NCI-H187 treated with DMSO at 0.1 percent for 48 hours (cell line): Measurements from ENCODE around the gene CELA3B.
A peak's percentile ranks its signal among the peaks of the same experiment; 100 is the strongest.
"Not testable (repeated sequence)": the region's sequence is repeated elsewhere in the genome, so short reads cannot be mapped to it uniquely, and the experiment has no call there.

Experiments
- DNase-seq: peaks from one replicate; lab custom pipeline; 2025; lab: John Stamatoyannopoulos, UW

The CELA3B gene

DNA sequence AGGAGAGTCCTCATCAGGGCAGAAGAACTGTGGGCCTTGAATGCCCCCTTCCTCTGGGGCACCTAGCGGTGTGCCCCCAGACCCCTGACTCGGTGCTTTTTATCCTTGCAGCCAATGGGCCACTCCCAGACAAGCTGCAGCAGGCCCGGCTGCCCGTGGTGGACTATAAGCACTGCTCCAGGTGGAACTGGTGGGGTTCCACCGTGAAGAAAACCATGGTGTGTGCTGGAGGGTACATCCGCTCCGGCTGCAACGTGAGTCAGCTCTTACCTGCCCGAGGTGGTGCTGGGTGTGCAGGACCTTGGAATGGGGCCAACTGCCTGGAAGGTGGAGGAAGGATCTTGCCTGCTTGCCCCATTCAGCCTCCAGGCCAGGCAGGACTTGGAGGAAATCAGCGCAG is 30.4 kb downstream of the CELA3B start:
- DNase-seq, result not testable (repeated sequence)

DNA sequence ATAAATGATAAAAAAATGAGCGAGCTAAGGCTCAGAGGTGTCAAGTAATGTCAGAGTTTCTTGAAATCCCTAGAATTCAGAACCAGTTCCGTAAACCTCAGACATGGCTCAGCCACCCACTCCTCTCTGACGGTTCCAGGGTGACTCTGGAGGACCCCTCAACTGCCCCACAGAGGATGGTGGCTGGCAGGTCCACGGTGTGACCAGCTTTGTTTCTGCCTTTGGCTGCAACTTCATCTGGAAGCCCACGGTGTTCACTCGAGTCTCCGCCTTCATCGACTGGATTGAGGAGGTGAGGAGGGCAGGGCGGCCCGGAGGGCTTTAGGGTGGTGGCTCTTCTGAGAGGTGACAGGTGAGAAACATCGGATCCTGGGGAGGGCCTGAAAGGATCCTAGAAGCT is 32.7 kb downstream of the CELA3B start:
- not testable (repeated sequence) for DNase-seq

DNA sequence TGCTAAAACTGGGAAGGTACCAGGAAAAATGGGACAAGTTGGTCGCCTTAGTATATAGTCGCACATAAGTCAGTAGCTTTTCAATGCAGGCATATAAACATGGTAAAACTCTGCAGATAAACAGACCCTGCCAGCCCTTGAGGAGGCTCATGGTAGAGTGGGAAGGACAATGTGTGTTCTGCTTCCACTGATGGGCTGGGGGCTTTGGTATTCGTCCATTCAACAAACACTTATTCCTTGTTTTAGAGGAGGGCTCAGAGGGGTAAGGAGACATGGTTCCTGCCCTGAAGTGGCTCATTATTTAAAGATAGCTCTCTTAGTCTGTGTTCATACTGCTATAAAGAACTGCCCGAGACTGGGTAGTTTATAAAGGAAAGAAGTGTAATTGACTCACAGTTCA is 35.9 kb downstream of the CELA3B start:
- not testable (repeated sequence) for DNase-seq

DNA sequence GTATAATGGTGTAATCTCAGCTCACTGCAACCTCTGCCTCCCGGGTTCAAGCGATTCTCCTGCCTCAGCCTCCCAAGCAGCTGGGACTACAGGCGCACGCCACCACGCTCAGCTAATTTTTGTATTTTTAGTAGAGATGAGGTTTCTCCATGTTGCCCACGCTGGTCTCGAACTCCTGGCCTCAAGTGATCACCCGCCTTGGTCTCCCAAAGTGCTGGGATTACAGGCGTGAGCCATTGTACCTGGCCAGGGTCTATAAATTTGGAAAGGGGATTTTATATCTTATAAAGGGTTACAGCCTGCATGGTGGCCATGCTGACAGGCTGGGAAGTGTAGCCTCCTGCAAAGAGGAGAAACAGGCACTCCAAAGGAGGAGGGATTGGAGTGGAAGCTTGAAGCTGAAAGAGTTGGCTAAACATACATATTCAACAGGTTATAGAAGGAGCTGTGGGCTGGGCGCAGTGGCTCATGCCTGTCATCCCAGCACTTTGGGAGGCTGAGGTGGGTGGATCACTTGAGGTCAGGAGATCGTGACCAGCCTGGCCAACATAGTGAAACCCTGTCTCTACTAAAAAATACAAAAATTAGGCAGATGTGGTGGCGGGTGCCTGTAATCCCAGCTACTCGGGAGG is 37.9 kb downstream of the CELA3B start:
- DNase-seq, result not testable (repeated sequence)

DNA sequence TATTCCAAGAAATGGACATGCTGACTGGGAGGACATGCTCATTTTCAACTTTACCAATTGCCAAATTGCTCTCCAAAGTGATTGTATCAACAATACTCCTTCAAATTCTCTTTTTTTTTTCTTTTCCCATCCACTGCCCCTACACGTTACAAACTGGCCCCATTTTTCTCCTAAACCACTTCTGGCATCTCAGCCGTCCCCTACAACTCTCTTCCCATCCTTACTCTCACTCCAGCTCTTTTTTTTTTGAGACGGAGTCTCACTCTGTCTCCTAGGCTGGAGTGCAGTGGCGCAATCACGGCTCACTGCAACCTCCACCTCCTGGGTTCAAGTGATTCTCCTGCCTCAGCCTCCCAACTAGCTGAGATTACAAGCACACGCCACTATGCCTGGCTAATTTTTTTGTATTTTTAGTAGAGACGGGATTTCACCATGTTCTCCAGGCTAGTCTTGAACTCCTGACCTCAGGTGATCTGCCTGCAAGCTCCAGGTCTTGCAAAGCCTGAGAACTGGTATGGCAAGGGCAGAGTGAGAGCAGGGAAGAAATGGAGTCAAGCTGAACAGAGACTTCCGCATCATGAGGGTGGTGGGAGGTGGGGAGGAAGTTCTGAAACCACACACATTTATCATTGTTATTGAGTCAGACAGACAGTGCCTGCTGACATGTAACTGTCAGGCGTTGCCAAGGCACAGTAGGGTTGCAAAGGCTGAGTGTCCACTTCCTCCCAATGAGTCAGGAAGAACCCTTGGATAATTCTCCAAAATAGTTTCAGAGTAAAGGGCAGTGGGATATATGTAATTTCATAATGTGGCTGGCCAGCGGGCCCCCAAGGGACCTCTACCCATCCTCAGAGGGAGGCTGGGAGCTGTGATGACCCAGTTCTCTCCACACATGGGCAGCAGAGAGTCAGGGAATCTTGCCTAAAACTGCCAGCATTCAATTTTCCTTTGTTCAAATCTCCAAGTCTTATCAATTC is 42.0 kb downstream of the CELA3B start:
- no peak for DNase-seq

DNA sequence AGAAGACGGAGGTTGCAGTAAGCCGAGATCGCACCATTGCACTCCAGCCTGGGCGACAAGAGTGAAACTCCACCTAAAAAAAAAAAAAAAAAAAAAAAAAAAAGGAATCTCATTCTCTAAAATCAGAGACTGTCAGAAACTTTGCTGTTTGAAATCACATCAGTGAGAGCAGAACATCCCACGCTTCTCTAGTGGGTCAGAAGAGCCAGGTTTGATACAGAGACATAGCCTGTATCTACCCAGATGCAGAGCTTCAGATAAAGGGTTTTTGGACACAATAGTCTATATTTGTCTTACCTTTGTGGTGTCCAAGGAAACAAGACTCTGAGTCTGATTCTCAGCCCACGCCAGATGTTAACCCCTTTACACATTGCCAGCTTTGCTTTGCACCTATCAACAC is 44.2 kb downstream of the CELA3B start:
- DNase-seq, result no peak

DNA sequence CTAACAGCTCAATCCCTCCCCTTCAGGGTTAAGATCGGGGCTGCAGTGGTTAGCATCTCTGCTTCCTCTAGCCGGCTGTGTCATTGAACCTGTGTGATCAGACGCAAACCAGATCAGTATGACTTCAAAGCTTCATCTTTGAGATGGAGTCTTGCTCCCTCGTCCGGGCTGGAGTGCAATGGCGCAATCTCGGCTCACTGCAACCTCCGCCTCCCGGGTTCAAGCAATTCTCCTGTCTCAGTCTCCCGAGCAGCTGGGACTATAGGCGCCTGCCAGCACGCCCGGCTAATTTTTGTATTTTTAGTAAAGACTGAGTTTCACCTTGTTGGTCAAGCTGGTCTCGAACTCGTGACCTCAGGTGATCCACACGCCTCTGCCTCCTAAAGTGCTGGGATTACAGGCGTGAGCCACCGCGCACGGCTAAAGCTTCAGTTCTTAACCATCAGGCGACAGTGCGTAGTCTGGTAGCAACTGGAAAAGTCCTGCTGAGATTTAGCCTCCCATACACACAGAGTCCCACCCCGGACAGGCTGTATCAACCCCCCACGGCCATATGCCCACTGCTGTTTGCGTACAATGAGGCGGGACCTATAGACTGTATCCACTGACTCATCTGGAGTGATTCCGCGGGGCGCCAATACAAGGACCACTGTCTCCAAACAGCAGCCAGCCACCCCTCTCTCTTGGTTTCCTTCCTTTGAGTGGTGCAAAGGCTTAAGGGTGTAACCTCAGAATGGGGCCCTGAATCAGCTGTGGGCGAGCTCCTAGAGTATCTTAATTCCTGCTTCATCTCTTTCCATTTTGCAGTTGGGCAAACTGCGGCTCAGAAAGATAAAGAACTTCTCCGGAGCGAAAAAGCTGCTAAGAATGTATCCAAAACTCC is 47.9 kb downstream of the CELA3B start:
- no peak for DNase-seq

DNA sequence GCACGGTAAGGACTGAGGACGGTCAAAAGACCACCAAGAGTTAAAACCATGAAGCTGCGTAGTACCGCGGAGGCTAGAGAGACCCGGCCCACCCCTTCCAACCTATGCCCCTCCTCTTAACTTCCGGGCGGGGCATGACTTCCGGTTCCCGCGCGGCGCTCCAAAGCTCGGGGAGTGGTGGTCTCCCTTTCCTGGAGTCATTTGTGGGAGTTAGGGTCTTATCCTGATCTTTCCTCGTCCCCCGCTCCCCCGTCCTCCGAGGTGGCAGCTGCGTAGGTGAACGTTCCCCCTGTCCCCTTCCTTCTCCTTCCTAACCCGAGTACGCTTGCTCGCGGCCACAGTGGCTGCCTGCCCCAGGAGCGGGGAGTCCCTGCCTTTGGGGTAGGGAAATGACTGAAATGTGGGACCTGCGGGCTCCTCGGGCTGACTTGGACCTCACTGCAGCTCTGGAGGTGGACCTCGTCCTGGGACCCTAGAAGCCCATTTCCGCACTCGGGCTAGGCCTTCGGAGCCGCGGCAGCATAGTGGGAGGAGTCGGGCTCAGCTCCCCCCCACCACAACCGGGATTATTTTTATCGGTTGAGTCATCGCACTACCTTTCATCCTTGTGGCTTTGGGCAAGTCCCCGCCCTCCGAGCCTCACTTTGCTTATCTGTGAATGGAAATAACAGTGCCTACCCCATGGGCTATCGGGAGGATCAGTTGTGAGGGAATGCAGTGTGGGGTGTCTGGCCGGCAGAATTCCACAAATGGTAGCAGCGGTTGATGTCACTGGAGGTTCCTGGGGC is 48.7 kb downstream of the CELA3B start:
- peak; percentile 74 for DNase-seq

DNA sequence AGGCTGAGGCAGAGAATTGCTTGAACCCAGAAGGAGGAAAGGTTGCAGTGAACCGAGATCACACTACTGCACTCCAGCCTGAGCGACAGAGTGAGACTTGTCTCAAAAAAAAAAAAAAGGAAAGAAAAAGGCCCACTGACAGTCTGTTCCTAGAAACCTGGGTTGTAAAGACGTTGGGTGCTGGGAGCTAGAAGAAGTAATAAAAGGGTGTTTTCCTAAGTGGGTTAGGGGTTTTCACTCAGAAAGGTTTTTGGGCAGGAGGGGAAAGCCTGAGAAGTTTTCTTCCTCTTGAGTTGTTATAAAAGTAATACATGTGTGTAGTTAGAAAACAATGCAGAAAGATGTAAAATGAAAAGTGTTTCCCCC is 50.1 kb downstream of the CELA3B start:
- DNase-seq, result no peak

DNA sequence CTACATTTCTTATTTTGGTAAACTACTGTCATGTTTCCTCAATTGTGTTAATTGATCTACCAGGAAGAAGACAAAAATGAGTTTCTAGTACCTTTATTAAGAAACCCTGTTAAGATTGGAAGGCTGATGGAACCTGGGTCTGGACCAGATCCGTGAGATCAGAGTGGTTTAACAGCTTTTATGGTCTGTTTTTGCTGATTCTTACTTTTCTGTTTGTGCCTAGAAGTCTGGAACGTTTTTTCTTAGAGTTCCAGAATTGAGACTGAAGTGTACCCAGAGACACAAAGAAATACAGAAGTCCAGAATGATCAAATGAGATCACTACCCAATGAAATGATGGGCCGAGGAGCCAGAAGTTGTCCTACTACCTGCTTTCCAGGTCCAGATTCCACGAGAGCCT is 53.2 kb downstream of the CELA3B start:
- DNase-seq, result no peak

DNA sequence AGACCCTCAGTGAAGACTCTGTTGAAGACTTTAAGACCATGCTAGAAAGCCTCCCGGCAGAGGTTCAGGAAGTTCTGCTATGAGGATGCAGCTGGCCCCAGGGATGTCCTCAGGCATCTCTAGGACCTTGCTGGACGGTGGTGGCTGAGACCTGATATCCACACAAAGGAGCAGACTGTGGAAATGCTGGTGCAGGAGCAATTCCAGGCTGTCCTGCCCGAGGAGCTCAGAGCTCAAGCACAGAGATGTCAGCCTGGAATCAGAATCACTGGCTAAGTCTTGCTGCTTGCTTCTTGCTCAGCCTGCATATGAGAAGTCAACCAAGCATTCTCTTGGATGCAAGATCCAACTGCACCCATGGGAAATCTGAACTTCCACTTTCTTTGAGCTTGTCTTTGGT is 53.7 kb downstream of the CELA3B start:
- no peak for DNase-seq

DNA sequence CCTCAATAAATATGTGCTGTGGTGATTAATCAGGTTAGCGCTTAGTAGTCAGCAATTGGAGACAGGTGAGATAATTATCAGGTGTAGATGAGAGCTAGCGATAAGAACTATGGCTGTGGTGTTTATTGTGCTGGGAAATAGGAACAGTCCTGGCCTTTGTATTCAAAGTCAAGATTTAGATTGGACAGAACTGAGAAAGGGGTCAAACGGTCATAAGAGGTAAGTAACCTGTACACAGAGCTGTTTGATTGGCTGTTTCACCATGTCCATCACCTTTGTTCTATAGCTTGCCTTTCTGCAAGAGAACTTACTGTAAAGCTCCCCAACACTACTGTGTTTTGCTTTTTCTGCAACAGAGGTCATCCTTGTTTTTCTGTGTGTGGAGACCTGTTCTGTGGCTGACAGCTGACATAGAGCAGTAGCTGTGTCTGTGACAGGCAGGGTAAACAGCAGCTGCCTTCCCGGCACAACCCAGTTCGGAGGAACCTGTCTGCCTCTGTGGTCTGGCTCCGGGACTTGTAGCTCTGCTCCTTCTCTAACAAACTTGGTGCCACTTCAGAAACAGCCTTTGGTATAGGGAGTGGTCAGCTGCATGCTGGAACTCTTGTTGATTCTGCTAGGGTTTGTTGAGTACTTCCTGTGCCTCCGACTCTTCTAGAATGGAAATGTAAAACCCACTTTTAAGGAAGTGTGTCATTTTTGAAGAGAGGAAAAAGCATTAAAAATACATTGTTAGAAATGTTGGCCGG is 54.6 kb downstream of the CELA3B start:
- DNase-seq, result no peak

DNA sequence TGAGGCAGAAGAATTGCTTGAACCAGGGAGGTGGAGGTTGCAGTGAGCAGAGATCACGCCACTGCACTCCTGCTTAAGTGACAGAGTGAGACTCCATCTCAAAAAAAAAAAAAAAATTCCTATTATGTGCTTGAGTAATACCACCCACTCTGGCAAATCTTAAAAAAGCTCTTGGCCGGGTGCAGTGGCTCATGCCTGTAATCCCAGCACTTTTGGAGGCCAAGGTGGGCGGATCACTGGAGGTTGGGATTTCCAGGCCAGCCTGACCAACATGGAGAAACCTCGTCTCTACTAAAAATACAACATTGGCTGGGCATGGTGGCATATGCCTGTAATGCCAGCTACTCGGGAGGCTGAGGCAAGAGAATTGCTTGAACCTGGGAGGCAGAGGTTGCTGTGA is 58.0 kb downstream of the CELA3B start:
- DNase-seq, result not testable (repeated sequence)

DNA sequence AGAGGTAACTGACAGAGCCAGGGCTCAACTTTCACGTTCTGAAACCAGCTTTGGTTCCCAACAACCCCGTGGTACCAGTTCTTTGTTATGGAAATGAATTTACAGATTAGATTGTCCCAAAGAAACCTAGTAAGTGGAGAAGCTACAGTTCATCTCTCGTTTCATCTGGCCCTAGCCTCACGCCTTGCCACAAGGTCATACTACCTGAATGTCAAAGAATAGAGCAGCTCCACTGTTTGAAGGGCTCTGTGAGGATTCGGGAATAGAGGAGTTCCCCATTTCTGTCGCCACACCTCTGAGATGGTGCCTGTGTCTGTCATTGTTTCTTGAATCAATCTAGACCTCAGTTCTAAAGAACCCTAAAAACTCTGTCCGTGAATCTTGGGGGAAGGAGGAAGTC is 60.7 kb downstream of the CELA3B start:
- DNase-seq, result no peak

DNA sequence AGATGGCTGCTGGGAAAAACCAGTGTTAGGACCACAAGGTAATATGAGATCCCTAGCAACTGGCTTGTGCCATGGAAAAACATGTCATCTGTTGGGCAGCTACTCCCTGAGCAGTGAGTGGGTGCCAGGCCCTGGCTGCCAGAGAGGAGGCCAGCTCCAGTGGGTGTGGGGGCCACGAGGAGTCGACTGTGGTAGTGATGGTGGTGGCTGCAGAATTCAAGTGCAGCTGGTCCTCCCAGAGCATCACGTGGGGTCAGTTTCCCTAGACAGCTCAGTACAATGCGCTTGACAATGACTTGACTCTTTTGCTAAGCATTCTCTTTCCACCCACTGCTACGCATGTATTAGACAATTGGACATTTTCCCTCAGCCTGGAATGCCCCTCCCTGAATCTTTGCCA is 61.2 kb downstream of the CELA3B start:
- DNase-seq, result no peak
